ENCODE data around the gene RAB7B.

Gene RAB7B

DNA sequence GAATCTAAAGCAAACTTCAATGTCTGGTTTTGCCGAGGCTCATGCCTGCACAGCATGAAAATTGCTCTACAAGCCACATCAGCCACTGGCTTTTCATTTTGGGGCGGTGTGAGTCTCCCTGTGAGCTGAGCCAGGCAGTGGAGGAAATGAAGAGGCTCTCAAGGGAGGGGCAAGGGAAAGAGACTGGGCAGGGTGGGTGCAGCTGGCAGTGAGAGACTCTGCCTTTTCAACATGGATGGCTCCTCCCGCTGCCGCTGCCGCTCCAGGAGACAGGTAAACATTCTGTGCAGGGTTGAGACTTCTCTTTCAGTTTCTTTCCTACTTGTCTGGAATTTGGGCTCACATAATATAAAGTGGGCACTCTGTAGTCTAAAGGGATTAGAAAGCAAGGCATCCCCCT is 31.8 kb upstream of the RAB7B start:
- no peak overlapping the region for H3K4me3 ChIP-seq (ENCODE audit: control insufficient read depth, low read depth, low read length)
- no peak for DNase-seq (ENCODE audit: low read depth)
- no peak for TF ChIP-seq CTCF (IDR thresholded peaks at IDR 0.05; ENCODE audit: control insufficient read depth, insufficient read depth, low read depth, low read length, missing control alignments)

- no peak for TF ChIP-seq CTCF (IDR thresholded peaks at IDR 0.05; ENCODE audit: control insufficient read depth, insufficient read depth, low read depth, low read length, missing control alignments)
- H3K4me3 ChIP-seq (ENCODE audit: control insufficient read depth, low read depth, low read length), result no peak overlapping the region
- DNase-seq (ENCODE audit: low read depth), result no peak
Measured at GRCh38 chr1:206032380-206033140, 29.4 kb upstream of the RAB7B start.

- H3K4me3 ChIP-seq (ENCODE audit: control insufficient read depth, low read depth, low read length), result no peak overlapping the region
- DNase-seq (ENCODE audit: low read depth), result peak; percentile 29
- TF ChIP-seq CTCF (IDR thresholded peaks at IDR 0.05; ENCODE audit: control insufficient read depth, insufficient read depth, low read depth, low read length, missing control alignments), result peak; percentile 92
Measured at GRCh38 chr1:206030714-206031113, 27.5 kb upstream of the RAB7B start.

DNA sequence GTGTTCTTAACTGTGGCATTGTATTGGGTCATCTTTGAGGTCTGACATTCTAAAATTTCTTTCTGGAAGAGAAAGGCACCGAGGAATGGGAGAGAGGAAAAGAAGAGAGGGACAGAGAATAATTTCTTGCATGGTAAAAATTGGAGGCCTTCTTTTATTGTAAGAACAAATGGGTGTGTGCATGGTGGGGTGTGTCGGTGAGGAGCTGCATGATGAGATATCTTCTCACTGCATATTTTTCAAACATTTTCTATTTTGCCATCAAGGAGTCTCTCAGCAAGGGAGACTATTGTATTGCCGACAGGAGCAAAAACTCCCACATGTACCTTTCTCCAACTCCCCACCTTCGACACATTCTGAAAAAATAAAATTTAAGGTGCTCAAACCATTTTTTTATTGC is 27.0 kb upstream of the RAB7B start:
- no peak for DNase-seq (ENCODE audit: low read depth)
- no peak for TF ChIP-seq CTCF (IDR thresholded peaks at IDR 0.05; ENCODE audit: control insufficient read depth, insufficient read depth, low read depth, low read length, missing control alignments)
- no peak overlapping the region for H3K4me3 ChIP-seq (ENCODE audit: control insufficient read depth, low read depth, low read length)

GRCh38 chr1:206029484-206029883 is 26.3 kb upstream of the RAB7B start:
- no peak for DNase-seq (ENCODE audit: low read depth)
- no peak overlapping the region for H3K4me3 ChIP-seq (ENCODE audit: control insufficient read depth, low read depth, low read length)
- TF ChIP-seq CTCF (IDR thresholded peaks at IDR 0.05; ENCODE audit: control insufficient read depth, insufficient read depth, low read depth, low read length, missing control alignments), result no peak

DNA sequence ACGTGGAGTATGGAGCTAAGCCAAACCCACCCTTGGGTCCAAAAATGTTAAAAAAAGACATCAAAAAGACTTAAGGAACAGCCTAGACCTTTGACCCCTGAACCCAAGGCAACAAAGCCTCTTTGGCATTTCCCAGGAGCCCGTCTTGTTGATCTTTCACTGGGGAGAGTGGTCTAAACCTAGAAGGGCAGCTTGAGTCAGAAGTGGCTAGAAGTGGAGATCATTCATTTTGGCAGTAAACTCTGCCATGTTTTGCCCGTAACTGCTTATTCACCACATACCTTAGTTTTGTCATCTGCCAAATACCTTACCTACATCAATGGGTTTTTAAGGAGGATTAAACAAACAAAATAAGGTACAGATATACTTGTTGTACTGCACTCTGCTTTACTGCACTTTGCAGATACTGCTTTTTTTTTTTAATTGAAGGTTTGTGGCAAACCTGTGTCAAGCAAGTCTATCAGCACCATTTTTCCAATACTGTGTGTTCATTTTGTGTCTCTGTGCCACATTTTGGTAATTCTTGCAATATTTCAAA is 22.2 kb upstream of the RAB7B start:
- no peak overlapping the region for H3K4me3 ChIP-seq (ENCODE audit: control insufficient read depth, low read depth, low read length)
- no peak for DNase-seq (ENCODE audit: low read depth)
- TF ChIP-seq CTCF (IDR thresholded peaks at IDR 0.05; ENCODE audit: control insufficient read depth, insufficient read depth, low read depth, low read length, missing control alignments), result no peak
